Measurements from ENCODE around the gene FHL2.

GRCh38 chr2:105382177-105382576 lies 16.7 kb downstream of the FHL2 start:
- TF ChIP-seq CTCF (conservative IDR thresholded peaks at IDR 0.05; ENCODE audit: low read length) = no peak
- TF ChIP-seq EZH2phosphoT487 (IDR thresholded peaks at IDR 0.05; ENCODE audit: borderline replicate concordance, low read depth, low read length) = no peak

Data from OCI-LY7 (cell line).